ENCODE data around the gene EIF5A2. TPM values are rescaled to one million over a fixed set of nuclear protein-coding genes. Genes with fewer than 3 reads are reported as not detected.
A peak's percentile ranks its signal among the peaks of the same experiment; 100 is the strongest.

The EIF5A2 gene
- total RNA-seq, 1 donor = 12.3 TPM

- H3K9me3 ChIP-seq (ENCODE audit: low read depth, low read length) = peaks cover 8% of the 10 kb centered on the region
- H3K4me3 ChIP-seq (ENCODE audit: insufficient read depth, low read length) = no peak overlapping the region
- H2AFZ ChIP-seq (ENCODE audit: low read length) = no peak overlapping the region
- peak; percentile 42 for DNase-seq (ENCODE audit: insufficient read length, low spot score, missing footprints)
- H3K4me1 ChIP-seq (ENCODE audit: insufficient read depth, low read length) = peaks cover 10% of the 10 kb centered on the region
- no peaks in the 10 kb centered on the region for H3K36me3 ChIP-seq (ENCODE audit: insufficient read depth, low read length)
- H3K4me2 ChIP-seq (ENCODE audit: insufficient read depth, low read length) = no peak overlapping the region
- H3K27me3 ChIP-seq (ENCODE audit: insufficient read depth, low read length) = no peaks in the 10 kb centered on the region
- H4K20me1 ChIP-seq (ENCODE audit: insufficient read depth, low read length) = no peaks in the 10 kb centered on the region
- H3K79me2 ChIP-seq (ENCODE audit: insufficient read depth, low read length) = peaks cover 21% of the 10 kb centered on the region
- no peak overlapping the region for H3K27ac ChIP-seq (ENCODE audit: low read depth, low read length)
- no peak for TF ChIP-seq CTCF (IDR thresholded peaks at IDR 0.05; ENCODE audit: extremely low read depth, low read depth, low read length)
These were observed 2.1 kb upstream of the EIF5A2 start for GRCh38 chr3:170910542-170910941.

- Histone ChIP-seq H3K79me2 (ENCODE audit: insufficient read depth, low read length) (peaks cover 28% of the 10 kb centered on the region), H3K4me3 (ENCODE audit: insufficient read depth, low read length) (peak overlapping the region; percentile 86), H3K27ac (ENCODE audit: low read depth, low read length) (peak overlapping the region; percentile 74), H2AFZ (ENCODE audit: low read length) (peak overlapping the region; percentile 66), H3K36me3 (ENCODE audit: insufficient read depth, low read length) (no peaks in the 10 kb centered on the region), H3K4me1 (ENCODE audit: insufficient read depth, low read length) (peaks cover 10% of the 10 kb centered on the region), H3K9me3 (ENCODE audit: low read depth, low read length) (peaks cover 8% of the 10 kb centered on the region), H3K27me3 (ENCODE audit: insufficient read depth, low read length) (no peaks in the 10 kb centered on the region), H3K4me2 (ENCODE audit: insufficient read depth, low read length) (peak overlapping the region; percentile 90), H4K20me1 (ENCODE audit: insufficient read depth, low read length) (no peaks in the 10 kb centered on the region)
- no peak for TF ChIP-seq CTCF (IDR thresholded peaks at IDR 0.05; ENCODE audit: extremely low read depth, low read depth, low read length)
- peak; percentile 71 for DNase-seq (ENCODE audit: insufficient read length, low spot score, missing footprints)
These were observed 879 bp upstream of the EIF5A2 start for GRCh38 chr3:170909129-170909903.

GRCh38 chr3:170907637-170908234 is 701 bp downstream of the EIF5A2 start:
- H3K79me2 ChIP-seq (ENCODE audit: insufficient read depth, low read length) = peaks cover 33% of the 10 kb centered on the region
- H2AFZ ChIP-seq (ENCODE audit: low read length) = peak overlapping the region; percentile 68
- TF ChIP-seq CTCF (IDR thresholded peaks at IDR 0.05; ENCODE audit: extremely low read depth, low read depth, low read length) = no peak
- H3K27ac ChIP-seq (ENCODE audit: low read depth, low read length) = peak overlapping the region; percentile 55
- peak; percentile 90 for DNase-seq (ENCODE audit: insufficient read length, low spot score, missing footprints)
- peak overlapping the region; percentile 90 for H3K4me2 ChIP-seq (ENCODE audit: insufficient read depth, low read length)
- peaks cover 10% of the 10 kb centered on the region for H3K4me1 ChIP-seq (ENCODE audit: insufficient read depth, low read length)
- no peaks in the 10 kb centered on the region for H3K27me3 ChIP-seq (ENCODE audit: insufficient read depth, low read length)
- H3K9me3 ChIP-seq (ENCODE audit: low read depth, low read length) = peaks cover 8% of the 10 kb centered on the region
- H3K4me3 ChIP-seq (ENCODE audit: insufficient read depth, low read length) = peak overlapping the region; percentile 86
- H3K36me3 ChIP-seq (ENCODE audit: insufficient read depth, low read length) = no peaks in the 10 kb centered on the region
- H4K20me1 ChIP-seq (ENCODE audit: insufficient read depth, low read length) = no peaks in the 10 kb centered on the region

- no peaks in the 10 kb centered on the region for H3K27me3 ChIP-seq (ENCODE audit: insufficient read depth, low read length)
- peaks cover 3% of the 10 kb centered on the region for H4K20me1 ChIP-seq (ENCODE audit: insufficient read depth, low read length)
- H3K79me2 ChIP-seq (ENCODE audit: insufficient read depth, low read length) = peaks cover 33% of the 10 kb centered on the region
- H3K9me3 ChIP-seq (ENCODE audit: low read depth, low read length) = peaks cover 6% of the 10 kb centered on the region
- H3K27ac ChIP-seq (ENCODE audit: low read depth, low read length) = no peak overlapping the region
- H3K4me2 ChIP-seq (ENCODE audit: insufficient read depth, low read length) = no peak overlapping the region
- DNase-seq (ENCODE audit: insufficient read length, low spot score, missing footprints) = no peak
- H3K36me3 ChIP-seq (ENCODE audit: insufficient read depth, low read length) = no peaks in the 10 kb centered on the region
- H3K4me1 ChIP-seq (ENCODE audit: insufficient read depth, low read length) = peaks cover 10% of the 10 kb centered on the region
- no peak for TF ChIP-seq CTCF (IDR thresholded peaks at IDR 0.05; ENCODE audit: extremely low read depth, low read depth, low read length)
- no peak overlapping the region for H3K4me3 ChIP-seq (ENCODE audit: insufficient read depth, low read length)
- no peak overlapping the region for H2AFZ ChIP-seq (ENCODE audit: low read length)
These were observed 2.6 kb downstream of the EIF5A2 start for GRCh38 chr3:170905862-170906261.

All from osteoblast (primary cell).